Gastroesophageal sphincter (tissue), 4 donors: Measurements from ENCODE around the gene GPHB5. TPM values are rescaled to one million over a fixed set of nuclear protein-coding genes. Genes with fewer than 3 reads are reported as not detected.

ENCODE experiments used
- ATAC-seq: fragments of 150-250 bp; one replicate; pipeline ENCODE4 v1.9.1; 2016; ENCODE audit warnings: mild to moderate bottlenecking, moderate library complexity
- H3K27ac ChIP-seq, 4 donors: fragments of 200-600 bp; sonication (generic) in 3 of 4; 1 replicate in 3 of 4; 2 replicates in 1 of 4; pipeline ENCODE4 v1.5.1; 2016 to 2019
- H3K27me3 ChIP-seq: fragments of 200-600 bp; sonication (generic); one replicate; pipeline ENCODE4 v1.5.1; 2019
- H3K36me3 ChIP-seq, 2 donors: fragments of 200-600 bp; sonication (generic); one replicate each; pipeline ENCODE4 v1.5.1; 2019; ENCODE audit warnings: control low read depth in 1 of 2
- H3K4me1 ChIP-seq, 3 donors: fragments of 200-600 bp; sonication (generic); 1 replicate in 2 of 3; 2 replicates in 1 of 3; pipeline ENCODE4 v1.5.1; 2016 to 2019; ENCODE audit warnings: control low read depth in 2 of 3
- H3K4me3 ChIP-seq, 2 donors: fragments of 200-600 bp; sonication (generic); one replicate each; pipeline ENCODE4 v1.5.1; 2019; ENCODE audit warnings: mild to moderate bottlenecking in 1 of 2, moderate library complexity in 1 of 2
- H3K9me3 ChIP-seq, 3 donors: fragments of 200-600 bp; sonication (generic); one replicate each; pipeline ENCODE4 v1.5.1; 2017 to 2019; ENCODE audit warnings: control low read depth in 2 of 3
- CTCF ChIP-seq, 4 experiments: fragments of 200-600 bp in 2 of 4; fragments of 450-650 bp in 2 of 4; sonication (generic) in 1 of 4; IDR thresholded peaks; one replicate each; pipeline ENCODE4 v1.5.1; 2017 to 2019; ENCODE audit warnings: antibody characterized with exemption in 4 of 4, mild to moderate bottlenecking in 2 of 4, moderate library complexity in 2 of 4
- EP300 ChIP-seq: sonication (generic); formaldehyde crosslinking; IDR thresholded peaks from one replicate; pipeline ENCODE4 v1.6.1; 2017; ENCODE audit warnings: antibody characterized with exemption, mild to moderate bottlenecking
- POLR2A ChIP-seq, 2 donors: fragments of 450-650 bp; IDR thresholded peaks; one replicate each; pipeline ENCODE4 v1.6.1; 2017; ENCODE audit warnings: antibody characterized with exemption in 2 of 2, mild to moderate bottlenecking in 2 of 2, moderate library complexity in 1 of 2
- POLR2AphosphoS5 ChIP-seq: sonication (generic); formaldehyde crosslinking; IDR thresholded peaks from one replicate; pipeline ENCODE4 v1.6.1; 2017; ENCODE audit warnings: antibody characterized with exemption
- WGBS, 2 donors: methylation state at CpG; one replicate each; pipeline ENCODE4 v1.1.5; 2018; ENCODE audit warnings: low coverage in 1 of 2; 5-methylcytosine and 5-hydroxymethylcytosine counted together
- total RNA-seq, 4 donors: library from RNA; depleted of rRNA; stranded (reverse); fragments of >200 nt; gene quantifications; one replicate each; pipeline ENCODE4 v1.1.0, GENCODE V29; 2016

GPHB5 gene
- total RNA-seq, 4 donors from 2014 or later, result not detected

DNA sequence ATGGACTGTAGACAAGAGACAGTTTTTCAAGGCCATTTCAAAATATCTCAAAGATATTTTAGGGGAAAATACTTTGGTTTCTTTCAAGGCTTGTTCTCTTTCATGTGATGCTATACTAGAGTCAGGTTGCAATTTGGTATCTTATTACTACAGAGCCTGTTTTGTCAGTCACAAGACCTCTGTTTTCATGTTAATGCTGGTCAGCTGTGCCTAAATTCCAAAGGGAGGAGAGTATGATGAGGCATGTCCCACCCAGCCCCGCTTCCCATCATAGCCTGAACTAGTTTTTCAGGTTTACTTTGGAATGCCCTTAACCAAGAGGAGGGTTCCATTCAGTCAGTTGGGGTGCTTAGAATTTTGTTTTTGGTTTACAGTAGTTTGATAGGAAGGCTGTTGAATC lies 52.6 kb downstream of the GPHB5 start:
- peak; percentile 31 for ATAC-seq
- no peaks in the 10 kb centered on the region for H3K36me3 ChIP-seq
- H3K27ac ChIP-seq, result no peak overlapping the region
- WGBS, 2 donors, result 75 to 83% methylated on average over 1 of the region's 1 CpG
- H3K4me3 ChIP-seq, result no peak overlapping the region
- H3K4me1 ChIP-seq, result peaks cover 0 to 11% (median 0%) of the 10 kb centered on the region in 3 donors
- H3K9me3 ChIP-seq, result no peaks in the 10 kb centered on the region
- TF ChIP-seq EP300 (no peak), POLR2AphosphoS5 (no peak), CTCF (IDR thresholded peaks at IDR 0.05) (no peak), POLR2A (IDR thresholded peaks at IDR 0.05) (no peak)
- H3K27me3 ChIP-seq, result no peaks in the 10 kb centered on the region

Other genes with a start within 250 kb of the GPHB5 start
- gene RHOJ, start 114.5 kb downstream of the GPHB5 start, total RNA-seq, result 10 to 100 TPM; 12.5 to 12.9 (median 12.7) TPM
- 10 to 100 TPM; 32.8 to 38.0 (median 33.7) TPM for gene PPP2R5E, start 224.4 kb upstream of the GPHB5 start, total RNA-seq